HG02610 (cell line): ENCODE measurements around the gene KATNAL1.
A peak's percentile ranks its signal among the peaks of the same experiment; 100 is the strongest.
"Not testable (repeated sequence)": the region's sequence is repeated elsewhere in the genome, so short reads cannot be mapped to it uniquely, and the experiment has no call there.

ENCODE experiments used
- ATAC-seq: cut with Tn5 transposase; IDR thresholded peaks from one replicate; pipeline ENCODE4 v1.9.1; 2021; ENCODE audit warnings: mild to moderate bottlenecking, moderate library complexity; ENCODE audit not compliant: unreplicated experiment

Gene KATNAL1

GRCh38 chr13:30224732-30225131 is 82.6 kb downstream of the KATNAL1 start:
- no peak for ATAC-seq

- ATAC-seq: no peak
Measured at GRCh38 chr13:30222254-30222653, 85.1 kb downstream of the KATNAL1 start.

- ATAC-seq: no peak
Measured at GRCh38 chr13:30216111-30216510, 91.2 kb downstream of the KATNAL1 start.

GRCh38 chr13:30212256-30212655 is 95.1 kb downstream of the KATNAL1 start:
- ATAC-seq: no peak

GRCh38 chr13:30211745-30212144 is 95.6 kb downstream of the KATNAL1 start:
- ATAC-seq: no peak

- peak; percentile 85 for ATAC-seq
Measured at GRCh38 chr13:30204564-30204963, 102.8 kb downstream of the KATNAL1 start.

GRCh38 chr13:30196025-30196424 is 111.3 kb downstream of the KATNAL1 start:
- ATAC-seq: no peak

- ATAC-seq: no peak
Measured at GRCh38 chr13:30194906-30195305, 112.4 kb downstream of the KATNAL1 start.

GRCh38 chr13:30193279-30194234 is 113.8 kb downstream of the KATNAL1 start:
- ATAC-seq: no peak

- no peak for ATAC-seq
Measured at GRCh38 chr13:30192320-30193093, 114.8 kb downstream of the KATNAL1 start.

GRCh38 chr13:30191491-30192100 is 115.8 kb downstream of the KATNAL1 start:
- ATAC-seq: no peak

- ATAC-seq: no peak
Measured at GRCh38 chr13:30186634-30187415, 120.5 kb downstream of the KATNAL1 start.

- no peak for ATAC-seq
Measured at GRCh38 chr13:30181888-30182651, 125.3 kb downstream of the KATNAL1 start.

- ATAC-seq: no peak
Measured at GRCh38 chr13:30179597-30180276, 127.6 kb downstream of the KATNAL1 start.

- no peak for ATAC-seq
Measured at GRCh38 chr13:30178976-30179375, 128.4 kb downstream of the KATNAL1 start.

- ATAC-seq: no peak
Measured at GRCh38 chr13:30175166-30175565, 132.2 kb downstream of the KATNAL1 start.

- ATAC-seq: not testable (repeated sequence)
Measured at GRCh38 chr13:30174250-30174649, 133.1 kb downstream of the KATNAL1 start.

GRCh38 chr13:30173303-30173610 is 134.1 kb downstream of the KATNAL1 start:
- ATAC-seq: no peak

GRCh38 chr13:30172593-30173302 is 134.6 kb downstream of the KATNAL1 start:
- ATAC-seq: no peak
